Dedifferentiated amniotic fluid mesenchymal stem cell (primary cell): ENCODE data around the gene SKP1.

Source experiments
- DNase-seq: peaks from one replicate; pipeline ENCODE4 v3.0.0-alpha.2; 2016; ENCODE audit errors: extremely low spot score

SKP1 gene

DNA sequence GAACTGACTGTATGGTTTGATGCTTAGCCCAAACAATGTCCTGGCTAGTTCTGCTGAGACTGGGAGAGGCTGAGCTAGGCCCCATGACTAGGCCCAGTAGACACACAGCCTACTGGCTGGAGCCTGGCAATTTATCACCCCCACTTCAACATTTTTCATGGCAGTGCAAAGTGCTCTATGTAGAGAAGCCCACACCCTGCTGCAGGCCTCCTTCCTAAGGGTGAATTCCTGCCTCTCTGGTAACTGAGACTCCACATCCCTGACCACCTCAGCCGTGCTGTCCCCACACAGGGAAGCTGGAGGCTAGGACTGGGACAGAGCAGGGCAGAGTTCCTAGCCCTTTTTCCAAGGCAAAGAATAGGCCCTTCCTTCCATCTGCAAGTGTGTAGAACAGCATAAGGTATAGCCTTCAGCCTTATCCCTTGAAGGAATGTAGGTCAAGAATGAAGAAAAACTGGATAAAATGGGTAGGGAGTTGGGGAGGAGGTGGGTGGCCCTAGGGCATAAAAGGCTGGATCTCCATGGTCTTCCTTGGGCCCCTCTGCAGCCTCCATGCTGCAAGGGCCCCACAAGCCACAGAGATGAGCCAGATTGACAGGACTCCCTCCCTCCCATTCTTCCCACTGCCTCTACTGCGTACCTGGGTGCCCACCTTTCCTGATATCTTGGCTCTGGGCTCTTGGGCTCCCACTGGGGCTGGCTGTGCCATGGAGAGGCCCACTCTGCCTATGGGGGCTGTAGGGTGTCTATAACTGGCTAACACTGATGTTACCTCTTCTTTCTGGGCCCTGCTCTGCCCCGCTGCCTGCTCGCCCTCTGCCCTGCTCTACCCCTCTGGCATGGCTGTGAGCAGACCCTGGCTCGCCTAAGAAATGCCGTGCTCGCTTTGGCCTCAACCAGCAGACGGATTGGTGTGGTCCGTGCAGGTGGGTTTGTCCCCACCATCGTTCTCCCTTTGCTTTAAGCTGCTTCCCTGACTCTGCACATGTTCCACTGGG lies 32.5 kb downstream of the SKP1 start:
- DNase-seq = no peak

DNA sequence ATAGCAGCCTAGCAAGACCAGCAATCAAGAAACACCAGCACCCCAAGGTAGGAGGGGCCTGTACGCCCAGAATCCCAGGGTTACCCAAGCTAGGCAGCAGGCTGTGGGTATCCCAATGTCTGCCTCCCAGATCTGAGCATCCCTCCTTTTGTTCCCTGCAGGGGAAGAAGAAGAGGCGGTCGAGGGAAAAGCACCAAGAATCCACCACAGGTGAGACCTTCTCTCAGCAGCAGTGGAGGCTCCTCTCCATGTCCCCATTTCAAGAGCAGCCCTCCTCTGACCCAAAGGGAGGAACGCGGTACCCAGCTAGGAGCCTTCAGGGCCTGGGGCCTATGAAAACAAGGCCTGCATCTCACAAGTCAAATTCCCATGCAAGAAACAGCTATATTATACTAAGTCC lies 33.3 kb downstream of the SKP1 start:
- DNase-seq = no peak

DNA sequence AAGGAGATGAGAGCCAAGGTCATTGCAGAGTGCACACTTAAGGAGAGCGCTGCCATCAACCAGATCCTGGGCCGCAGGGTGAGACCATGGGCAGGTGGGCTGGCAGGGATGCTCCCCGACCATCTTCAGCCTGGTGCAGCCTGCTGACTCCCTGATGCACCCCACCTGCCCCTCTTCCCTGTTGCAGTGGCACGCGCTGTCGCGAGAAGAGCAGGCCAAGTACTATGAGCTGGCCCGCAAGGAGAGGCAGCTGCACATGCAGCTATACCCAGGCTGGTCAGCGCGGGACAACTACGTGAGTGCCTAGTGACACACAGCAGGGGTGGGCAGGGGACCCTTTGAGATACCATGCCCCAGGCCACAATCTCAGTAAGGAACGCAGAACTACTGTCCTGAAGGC lies 33.9 kb downstream of the SKP1 start:
- no peak for DNase-seq

DNA sequence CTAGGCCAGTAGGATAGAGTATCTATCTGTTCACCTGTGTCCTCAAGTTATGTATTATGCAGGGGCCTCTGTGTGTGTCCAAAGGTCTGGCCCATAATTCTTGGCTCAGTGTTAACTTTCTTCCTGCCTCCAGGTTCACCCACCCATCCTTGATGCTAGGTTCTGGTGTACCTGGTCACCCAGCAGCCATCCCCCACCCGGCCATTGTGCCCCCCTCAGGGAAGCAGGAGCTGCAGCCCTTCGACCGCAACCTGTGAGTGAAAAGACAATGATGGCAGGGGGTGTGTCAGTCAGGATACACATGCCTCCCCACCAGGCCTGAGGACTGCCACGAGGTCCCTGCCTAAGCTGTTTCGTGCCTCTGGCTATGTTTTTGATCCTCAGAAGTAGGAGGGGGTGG lies 34.7 kb downstream of the SKP1 start:
- no peak for DNase-seq

- no peak for DNase-seq
Measured at GRCh38 chr5:134141331-134142050, 35.3 kb downstream of the SKP1 start.

DNA sequence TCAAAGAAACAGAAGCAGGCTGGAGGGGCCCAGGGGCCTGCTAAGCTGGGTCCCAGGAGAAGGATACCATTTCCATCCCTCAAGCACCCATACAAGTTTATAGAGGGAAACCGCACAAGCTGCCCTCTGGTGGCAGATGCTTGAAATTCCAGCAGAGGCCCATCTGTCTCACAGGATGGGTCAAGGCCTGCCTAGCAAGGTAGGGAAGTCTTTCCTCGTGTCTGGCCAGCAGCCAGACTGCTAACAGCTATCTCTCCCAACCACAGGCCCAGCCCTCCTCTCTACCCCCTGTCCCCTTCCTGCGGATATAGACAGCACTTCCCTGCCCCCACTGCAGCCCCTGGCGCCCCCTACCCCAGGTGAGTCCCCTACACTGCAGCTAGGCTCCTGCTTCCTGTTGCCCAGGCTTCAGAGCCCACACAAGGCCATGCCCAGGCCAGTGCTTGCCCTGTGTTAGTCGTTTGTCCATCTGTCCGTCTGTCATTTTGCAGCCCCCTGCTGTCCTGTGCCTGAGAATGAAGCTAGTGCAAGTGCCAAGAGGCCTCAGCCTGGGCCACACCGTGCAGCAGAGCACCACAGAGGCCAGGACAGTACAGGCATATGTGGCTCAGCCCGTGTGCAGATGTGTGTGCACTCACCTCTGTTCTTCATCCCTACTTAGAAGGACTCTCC lies 36.1 kb downstream of the SKP1 start:
- peak; percentile 48 for DNase-seq

- DNase-seq = no peak
Measured at GRCh38 chr5:134139891-134140469, 36.8 kb downstream of the SKP1 start.

DNA sequence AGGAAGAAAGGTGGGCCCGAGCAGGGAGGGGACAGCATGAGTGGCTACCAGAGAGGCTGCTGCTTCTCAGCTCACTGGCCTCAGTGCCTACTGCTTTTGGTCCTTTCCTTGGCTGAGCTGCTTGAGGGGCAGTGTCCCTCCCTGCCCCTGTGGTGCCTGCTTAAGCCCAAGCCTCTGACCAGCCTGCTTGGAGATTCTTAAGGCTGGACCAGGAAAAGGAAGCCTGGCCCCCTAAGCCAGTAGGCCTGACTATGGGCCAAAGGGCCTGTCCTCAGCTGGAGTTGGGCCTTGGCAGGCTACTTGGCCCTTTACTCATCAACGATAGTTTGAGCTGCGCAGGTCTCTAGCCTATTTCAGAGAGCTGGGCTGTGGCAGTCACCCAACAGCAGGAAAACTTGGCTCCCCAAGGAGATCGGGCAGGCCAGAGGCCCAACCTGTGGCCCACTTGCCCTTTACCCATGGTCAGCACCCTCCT lies 37.3 kb downstream of the SKP1 start:
- no peak for DNase-seq

DNA sequence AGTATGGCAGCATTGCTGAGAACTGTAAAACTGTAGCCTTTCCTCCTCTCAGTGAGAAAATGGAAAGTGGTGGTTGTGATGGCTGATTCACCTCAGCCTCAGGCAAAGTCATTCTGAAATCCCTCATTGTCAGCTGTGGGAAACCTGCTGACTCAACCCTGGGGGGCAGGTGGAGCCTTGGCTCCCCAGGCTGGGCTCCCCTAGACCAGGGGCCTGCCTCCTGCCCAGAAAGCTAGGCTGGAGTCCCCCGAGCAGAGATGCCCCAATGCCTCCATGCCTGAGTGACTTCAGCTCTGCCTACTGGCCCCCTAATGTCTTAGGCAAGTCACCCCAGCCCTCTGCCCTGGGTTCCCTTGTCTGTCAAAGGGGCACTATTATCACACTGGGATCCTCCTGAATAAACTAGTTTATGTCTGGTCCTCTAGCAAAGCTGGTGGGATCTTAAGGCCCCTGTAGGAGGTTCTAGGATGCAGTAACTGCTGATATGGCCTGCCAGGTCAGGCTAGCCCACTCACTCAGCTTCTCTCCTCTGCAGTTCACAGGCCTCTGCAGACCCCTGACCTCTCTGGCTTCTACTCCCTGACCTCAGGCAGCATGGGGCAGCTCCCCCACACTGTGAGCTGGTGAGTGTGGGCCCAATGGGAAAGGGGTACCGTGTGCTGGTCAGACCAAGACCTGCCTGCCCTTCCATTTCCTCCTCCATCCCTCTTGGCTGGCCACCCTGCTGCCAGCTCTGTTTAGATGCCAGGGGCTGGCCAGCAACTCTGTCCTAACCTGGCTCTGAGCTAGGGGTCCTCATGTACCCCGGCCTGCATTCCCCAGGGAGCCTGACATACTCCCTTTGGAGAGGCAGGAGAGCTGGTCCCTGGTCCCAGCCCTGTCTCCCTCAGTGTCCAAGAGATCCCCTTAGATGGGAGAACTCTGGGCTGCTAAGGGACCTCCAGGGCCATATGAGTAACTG lies 38.1 kb downstream of the SKP1 start:
- peak; percentile 35 for DNase-seq

GRCh38 chr5:134136771-134137170 lies 40.0 kb downstream of the SKP1 start:
- no peak for DNase-seq

- DNase-seq = no peak
Measured at GRCh38 chr5:134136221-134136631, 40.5 kb downstream of the SKP1 start.

DNA sequence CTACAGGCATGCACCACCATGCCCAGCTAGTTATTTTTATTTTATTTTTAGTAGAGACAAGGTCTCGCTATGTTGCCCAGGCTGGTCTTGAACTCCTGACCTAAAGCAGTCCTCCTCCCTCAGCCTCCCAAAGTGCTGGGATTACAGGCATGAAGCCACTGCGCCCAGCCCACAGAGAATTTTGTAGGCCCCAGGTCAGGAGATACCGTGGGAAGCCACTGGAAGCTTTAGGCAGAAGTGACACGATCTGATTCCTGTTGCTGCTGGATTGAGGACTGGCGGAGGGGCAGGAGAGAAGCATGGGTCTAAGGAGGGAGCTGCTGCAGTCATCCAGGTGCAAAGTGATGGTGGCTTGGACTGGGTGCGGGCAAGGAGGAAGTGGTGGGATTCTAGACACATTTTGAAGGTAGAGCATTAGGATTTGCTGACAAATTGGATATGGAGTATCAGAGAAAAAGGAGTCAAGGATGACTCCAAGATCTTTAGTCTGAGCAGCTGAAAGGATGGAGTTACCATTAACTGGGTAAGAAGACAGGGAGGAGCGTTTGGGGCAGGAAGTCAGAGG lies 41.6 kb downstream of the SKP1 start:
- no peak for DNase-seq

GRCh38 chr5:134133995-134134541 lies 42.7 kb downstream of the SKP1 start:
- no peak for DNase-seq

GRCh38 chr5:134133188-134133994 lies 43.4 kb downstream of the SKP1 start:
- DNase-seq = no peak

DNA sequence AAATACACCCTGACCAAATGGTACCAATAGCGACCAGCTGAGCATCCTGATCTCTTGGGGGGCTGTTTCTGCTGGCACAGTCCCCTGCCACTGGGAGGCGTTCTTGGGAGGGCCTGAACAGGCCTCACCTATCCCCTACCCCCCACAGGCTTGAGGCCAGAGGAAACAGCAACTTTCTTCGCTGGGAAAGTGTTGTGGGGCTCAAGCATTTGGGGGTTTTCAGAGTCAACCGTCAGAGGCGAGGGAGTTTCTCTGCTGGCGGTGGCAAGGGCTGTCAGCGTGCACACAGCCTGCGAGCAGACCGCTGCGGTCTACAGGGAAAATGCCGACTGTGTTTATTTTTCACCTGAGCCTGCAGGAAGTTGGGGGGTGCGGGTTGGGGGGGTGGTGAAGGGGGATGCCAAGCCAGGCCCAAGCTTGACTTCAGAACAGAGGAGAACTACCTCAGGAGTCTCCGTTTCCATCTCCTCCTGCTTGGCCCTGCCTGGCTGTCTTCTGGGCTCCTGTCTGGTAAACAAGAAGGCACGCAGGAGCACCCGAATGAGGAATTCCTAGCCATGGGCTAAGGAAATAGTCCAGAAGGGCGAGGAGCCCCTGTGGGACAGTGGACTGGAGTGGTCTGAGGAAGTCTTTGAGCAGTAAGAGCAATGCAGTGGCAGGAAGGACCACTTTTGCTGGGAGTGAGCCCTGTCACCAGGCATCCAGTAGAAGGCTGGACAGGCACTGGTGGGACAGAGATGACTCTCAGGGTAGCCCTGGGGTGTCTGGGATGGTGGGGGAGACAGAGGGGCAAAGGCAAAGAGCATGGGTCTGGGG lies 44.2 kb downstream of the SKP1 start:
- no peak for DNase-seq

- no peak for DNase-seq
Measured at GRCh38 chr5:134131578-134132350, 45.0 kb downstream of the SKP1 start.

GRCh38 chr5:134131165-134131564 lies 45.6 kb downstream of the SKP1 start:
- DNase-seq = no peak
